GM21529 (cell line): Measurements from ENCODE around the gene KATNB1.

ENCODE experiments used
- ATAC-seq: cut with Tn5 transposase; IDR thresholded peaks from one replicate; pipeline ENCODE4 v1.9.1; 2021; ENCODE audit not compliant: unreplicated experiment

Gene KATNB1

DNA sequence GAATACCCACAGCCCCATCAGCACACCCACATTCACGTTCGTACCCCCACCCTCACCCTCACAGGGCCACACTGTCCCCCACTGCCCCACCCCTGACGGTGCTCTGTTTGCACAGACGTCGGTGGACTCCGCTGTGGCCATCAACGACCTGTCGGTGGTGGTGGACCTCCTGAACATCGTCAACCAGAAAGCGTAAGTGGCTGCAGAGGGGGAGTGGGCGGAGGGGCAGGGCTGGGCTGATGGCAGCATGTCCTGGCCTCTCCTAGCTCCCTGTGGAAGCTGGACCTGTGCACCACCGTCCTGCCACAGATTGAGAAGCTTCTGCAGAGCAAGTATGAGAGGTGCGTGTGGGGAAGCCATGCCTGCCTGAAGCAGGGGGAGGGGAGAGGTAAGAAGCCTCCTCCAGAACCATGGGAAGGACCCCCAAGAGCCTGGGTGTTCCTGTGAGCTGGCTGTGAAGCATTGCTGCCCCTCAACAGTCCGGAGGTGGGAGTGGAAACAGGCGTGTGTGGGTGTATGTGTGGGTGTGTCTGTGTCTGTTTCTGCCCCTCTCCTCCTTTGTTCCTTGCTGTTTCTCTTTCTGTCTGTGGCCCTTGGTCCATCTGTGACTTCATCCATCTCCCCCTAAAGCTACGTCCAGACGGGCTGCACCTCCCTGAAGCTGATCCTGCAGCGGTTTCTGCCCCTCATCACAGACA is 20.3 kb downstream of the KATNB1 start:
- no peak for ATAC-seq

DNA sequence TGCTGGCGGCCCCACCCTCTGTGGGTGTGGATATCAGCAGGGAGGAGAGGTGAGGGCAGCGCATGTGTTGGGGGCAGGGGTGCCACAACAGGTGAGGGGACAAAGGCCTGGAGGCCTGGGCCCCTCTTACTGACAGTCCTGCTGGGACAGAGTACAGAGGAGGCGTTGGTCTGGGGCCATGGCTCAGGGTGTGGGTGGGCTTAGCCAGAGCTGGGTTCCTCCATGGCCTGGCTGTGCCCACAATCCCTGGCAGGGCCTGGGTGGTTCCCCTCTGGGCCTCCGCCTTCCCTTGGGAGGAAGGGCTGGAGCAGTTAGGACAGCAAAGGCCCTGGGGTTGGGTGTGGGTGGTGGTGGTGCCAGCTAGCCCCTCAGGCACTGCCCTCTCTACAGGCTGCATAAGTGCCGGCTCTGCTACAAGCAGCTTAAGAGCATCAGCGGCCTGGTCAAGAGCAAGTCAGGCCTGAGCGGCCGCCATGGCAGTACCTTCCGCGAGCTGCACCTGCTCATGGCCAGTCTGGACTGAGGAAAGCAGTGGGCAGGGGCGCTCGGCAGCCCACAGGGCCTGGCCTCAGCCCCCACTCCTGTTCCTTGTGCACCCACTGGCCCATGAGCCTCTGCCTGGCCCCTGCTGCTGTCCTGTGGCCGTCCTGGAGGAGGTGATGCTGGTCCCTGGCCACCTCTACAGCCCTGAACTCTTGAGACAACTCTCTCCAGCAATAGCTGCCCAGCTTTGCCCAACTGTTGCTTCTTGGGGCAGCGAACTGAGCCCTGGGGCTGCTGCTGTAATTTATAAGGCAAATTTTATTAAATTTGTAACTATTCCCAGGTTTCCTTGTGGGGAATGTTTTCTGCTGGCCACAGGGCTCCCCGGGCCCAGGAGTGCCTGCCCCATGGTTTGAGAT is 21.1 kb downstream of the KATNB1 start:
- ATAC-seq, result no peak

GRCh38 chr16:57757326-57757786 is 21.8 kb downstream of the KATNB1 start:
- ATAC-seq, result peak; percentile 97

GRCh38 chr16:57757883-57758282 is 22.3 kb downstream of the KATNB1 start:
- ATAC-seq, result no peak

GRCh38 chr16:57758331-57759117 is 23.0 kb downstream of the KATNB1 start:
- no peak for ATAC-seq

- ATAC-seq, result no peak
Measured at GRCh38 chr16:57759131-57759530, 23.6 kb downstream of the KATNB1 start.

GRCh38 chr16:57759541-57760356 is 24.2 kb downstream of the KATNB1 start:
- no peak for ATAC-seq

DNA sequence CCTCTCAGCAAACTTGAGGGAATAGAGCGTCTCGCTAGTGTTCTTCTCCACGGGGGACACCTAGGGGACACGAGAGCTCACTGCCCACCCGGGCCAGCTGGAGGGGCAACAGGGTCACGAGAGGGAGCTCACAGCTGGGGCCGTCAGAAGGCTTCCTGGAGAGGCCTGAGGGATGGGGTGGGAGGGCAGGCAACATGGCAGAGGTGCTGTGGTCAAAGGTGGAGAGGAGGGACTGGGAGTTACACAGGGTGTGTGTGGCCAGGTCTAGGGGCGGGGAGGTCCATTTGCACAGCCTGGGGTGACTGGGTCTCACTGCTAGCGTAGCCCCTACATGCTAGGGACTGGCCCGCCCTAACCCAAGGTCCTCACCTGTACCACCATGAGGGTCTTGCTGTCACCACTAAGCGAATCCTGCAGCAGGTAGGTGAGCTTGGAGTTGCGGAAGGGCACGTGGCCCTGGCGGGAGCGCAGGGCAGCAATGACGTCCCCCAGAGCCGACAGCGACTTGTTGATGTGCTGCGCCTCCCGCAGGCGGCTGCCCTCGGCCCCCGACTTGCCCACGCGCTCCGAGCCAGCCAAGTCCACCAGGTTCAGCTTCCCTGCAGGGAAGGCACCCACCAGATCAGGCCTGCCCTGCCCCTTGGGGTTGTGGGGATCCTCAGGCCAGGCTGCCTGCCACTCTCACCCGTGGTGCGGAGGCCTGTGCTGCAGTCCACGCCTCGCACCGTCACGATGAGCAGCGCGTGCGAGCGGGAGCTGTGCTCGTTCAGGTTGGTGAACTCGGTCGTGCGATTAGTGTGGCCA is 25.0 kb downstream of the KATNB1 start:
- no peak for ATAC-seq

GRCh38 chr16:57761301-57761700 is 25.7 kb downstream of the KATNB1 start:
- no peak for ATAC-seq

DNA sequence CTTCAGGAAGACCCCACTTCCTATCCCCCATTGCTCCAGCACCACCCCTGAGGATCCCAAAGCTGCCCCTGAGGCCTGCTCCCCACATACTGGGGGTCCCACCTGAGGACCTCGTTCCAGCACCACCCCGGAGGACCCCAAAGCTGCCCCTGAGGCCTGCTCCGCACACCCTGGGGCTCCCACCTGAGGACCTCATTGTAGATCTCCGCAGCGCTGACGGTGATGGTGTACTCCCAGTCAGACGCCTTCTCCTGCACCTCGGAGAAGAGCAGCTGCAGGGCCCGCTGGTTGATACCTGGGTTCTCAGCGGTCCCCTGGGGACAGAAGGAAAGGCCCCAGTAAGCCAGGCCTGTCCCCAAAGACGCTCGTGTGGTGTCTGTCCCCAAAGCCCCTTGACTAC is 26.4 kb downstream of the KATNB1 start:
- ATAC-seq, result no peak

GRCh38 chr16:57762365-57763040 is 26.9 kb downstream of the KATNB1 start:
- no peak for ATAC-seq

- no peak for ATAC-seq
Measured at GRCh38 chr16:57763285-57764005, 27.9 kb downstream of the KATNB1 start.

DNA sequence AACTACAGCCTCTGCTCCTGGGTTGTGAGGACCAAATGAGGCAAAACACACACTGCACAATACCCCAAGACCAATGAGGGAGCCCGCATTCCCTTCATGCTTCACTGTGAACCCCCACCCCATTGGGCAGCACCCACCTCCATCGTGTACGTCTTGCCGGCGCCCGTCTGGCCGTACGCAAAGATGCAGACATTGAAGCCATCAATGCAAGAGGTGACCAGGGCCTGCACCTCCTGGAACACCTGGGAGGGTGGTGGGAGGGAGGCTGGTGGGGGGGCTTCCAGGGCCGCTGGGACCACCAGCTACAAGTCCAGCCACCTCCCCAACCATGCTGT is 28.4 kb downstream of the KATNB1 start:
- ATAC-seq, result no peak

DNA sequence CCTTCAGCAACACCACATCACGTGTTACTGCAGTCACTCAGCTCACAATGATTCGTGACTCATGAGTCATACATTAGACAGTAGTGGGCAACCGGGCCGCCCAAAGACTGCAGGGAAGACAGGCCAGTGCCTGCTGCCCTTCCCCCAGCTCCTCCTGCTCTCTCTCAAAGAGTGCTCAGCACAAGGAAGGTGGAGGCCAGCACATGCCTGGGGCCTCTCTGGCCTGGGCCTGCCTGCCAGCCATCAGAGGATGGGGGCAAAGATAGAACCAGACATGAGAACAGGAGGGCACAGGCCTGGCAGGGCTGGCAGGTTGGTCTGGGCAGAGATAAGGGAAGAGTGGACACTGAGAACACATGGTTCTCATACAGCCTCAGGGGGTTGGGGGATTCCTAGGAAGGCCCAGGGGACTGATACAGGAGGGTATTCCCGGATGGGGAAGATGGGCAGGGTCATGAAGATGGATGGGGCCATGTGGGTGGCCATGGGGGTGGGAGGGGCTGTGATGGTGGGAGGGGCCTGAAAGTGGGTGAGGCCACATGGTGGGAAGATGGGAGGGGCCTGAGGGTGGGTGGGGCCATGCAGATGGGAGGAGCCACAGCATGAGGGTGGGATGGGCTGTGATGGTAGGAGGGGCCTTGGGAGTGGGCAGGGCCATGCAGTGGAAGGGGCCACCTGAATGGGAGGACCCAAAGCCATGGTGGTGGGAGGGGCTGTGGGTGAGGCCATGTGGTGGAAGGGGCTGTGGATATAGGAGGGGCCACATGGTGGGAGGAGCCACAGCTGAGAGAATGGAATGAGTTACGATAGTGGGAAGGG is 29.0 kb downstream of the KATNB1 start:
- ATAC-seq, result no peak

DNA sequence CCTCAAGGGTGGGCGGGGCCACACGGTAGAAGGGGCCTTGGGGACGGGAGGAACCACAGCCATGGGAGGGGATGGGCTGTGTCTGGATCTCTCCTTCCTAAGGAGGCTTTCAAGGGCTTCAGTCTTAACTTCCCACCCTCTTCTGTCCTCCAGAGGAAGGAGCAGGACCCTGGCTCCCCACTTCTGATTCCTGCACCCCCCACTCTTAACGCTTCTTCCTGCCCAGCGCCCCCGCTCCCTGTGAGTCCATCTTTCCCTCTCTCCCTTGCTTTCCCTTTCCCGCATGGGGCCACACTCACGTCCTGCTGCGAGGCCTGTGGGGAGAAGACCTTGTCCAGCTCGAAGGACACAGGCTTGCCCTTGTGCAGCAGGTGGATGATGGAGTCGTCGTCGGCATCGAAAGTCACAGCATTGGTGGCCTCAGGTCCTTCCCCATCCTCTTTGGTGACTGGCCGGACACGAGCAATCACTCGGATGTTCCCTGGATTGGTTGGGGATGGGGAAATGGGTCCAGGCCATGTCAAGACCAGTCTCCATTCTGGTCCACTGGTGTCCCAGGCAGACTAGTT is 29.7 kb downstream of the KATNB1 start:
- ATAC-seq, result no peak

DNA sequence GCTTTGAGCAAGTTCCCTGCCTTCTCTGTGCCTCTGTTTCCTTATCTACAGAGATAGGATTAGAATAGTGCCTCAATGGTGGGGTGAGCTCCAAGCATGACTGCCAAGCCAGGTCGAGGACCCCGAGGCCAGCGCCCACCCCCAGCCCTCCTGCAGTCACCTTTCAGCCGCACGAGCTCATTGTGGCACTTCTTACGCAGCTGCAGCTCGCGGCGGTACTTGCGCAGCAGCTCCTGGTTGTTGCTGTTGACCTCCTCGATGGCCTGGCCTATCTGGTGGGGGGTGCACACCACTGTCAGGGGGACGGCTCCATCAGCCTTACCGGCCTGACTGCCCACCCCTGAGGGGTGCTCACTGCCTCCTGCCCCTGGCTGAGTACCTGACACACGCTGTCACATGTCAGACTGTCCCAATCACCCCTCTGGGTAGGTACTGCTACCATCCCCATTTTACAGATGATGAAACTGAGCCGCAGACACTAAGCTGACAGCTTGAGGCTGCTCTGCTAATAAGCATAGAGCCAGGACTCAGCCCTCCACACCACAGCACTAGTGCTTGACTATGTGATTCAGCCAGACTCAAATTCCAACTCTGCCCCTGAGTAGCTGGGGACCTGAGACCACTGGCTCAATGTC is 31.3 kb downstream of the KATNB1 start:
- no peak for ATAC-seq

GRCh38 chr16:57769541-57770145 is 34.1 kb downstream of the KATNB1 start:
- ATAC-seq, result no peak
